ENCODE results near the gene C1QTNF12.

The C1QTNF12 gene

GRCh38 chr1:1204998-1205768, 41.3 kb downstream of the C1QTNF12 start:
- no peak for TF ChIP-seq CTCF (conservative IDR thresholded peaks at IDR 0.05)
- H3K27ac ChIP-seq: no peak overlapping the region; the same call in 1 of the 2 replicates

GRCh38 chr1:1204425-1204920, 42.0 kb downstream of the C1QTNF12 start:
- no peak overlapping the region for H3K27ac ChIP-seq
- no peak for TF ChIP-seq CTCF (conservative IDR thresholded peaks at IDR 0.05)

- no peak for TF ChIP-seq CTCF (conservative IDR thresholded peaks at IDR 0.05)
- H3K27ac ChIP-seq: no peak overlapping the region
These were observed 42.7 kb downstream of the C1QTNF12 start for GRCh38 chr1:1203561-1204424.

GRCh38 chr1:1202831-1203560, 43.5 kb downstream of the C1QTNF12 start:
- no peak overlapping the region for H3K27ac ChIP-seq
- TF ChIP-seq CTCF (conservative IDR thresholded peaks at IDR 0.05): no peak

- H3K27ac ChIP-seq: peak overlapping the region; percentile 44; the same call in 1 of the 2 replicates
- TF ChIP-seq CTCF (conservative IDR thresholded peaks at IDR 0.05): no peak
These were observed 45.4 kb downstream of the C1QTNF12 start for GRCh38 chr1:1200876-1201810.

- TF ChIP-seq CTCF (conservative IDR thresholded peaks at IDR 0.05): no peak
These were observed 46.3 kb downstream of the C1QTNF12 start for GRCh38 chr1:1199961-1200875.

More at GRCh38 chr1:1199961-1200875, 46.3 kb downstream of the C1QTNF12 start:
- H3K27ac ChIP-seq: no peak overlapping the region
